Breast epithelium (tissue), 3 donors: Measurements from ENCODE around the gene USP32.

Experiments
- POLR2A ChIP-seq: fragments of 450-650 bp; IDR thresholded peaks from one replicate; pipeline ENCODE4 v1.6.1; 2016; ENCODE audit warnings: antibody characterized with exemption, mild to moderate bottlenecking, moderate library complexity
- TF ChIP-seq, protein P1 (sequence below), 3 donors: fragments of 450-650 bp; IDR thresholded peaks; one replicate each; pipeline ENCODE4 v1.5.1; 2016 to 2017; ENCODE audit warnings: antibody characterized with exemption in 3 of 3, mild to moderate bottlenecking in 3 of 3, moderate library complexity in 3 of 3

DNA sequence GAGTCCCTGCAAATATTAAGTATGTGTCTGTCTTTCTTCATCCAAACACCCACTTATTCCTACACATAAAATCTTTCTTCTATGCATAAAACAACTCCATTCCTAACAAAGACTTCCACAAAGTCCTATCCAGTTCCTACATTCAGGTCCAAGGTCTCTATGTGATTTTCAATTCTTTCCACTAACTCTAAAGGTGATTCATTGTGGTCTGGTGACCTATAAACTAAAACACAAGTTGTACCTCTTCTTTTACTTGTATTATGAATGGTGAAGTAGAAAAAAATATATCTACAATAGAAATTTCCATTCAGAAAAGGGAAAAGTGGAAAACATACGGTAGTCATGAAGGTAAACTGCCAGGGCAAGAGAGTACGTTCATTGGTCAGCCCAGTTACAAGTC lies 56.6 kb downstream of the USP32 start:
- TF ChIP-seq, protein P1, sequence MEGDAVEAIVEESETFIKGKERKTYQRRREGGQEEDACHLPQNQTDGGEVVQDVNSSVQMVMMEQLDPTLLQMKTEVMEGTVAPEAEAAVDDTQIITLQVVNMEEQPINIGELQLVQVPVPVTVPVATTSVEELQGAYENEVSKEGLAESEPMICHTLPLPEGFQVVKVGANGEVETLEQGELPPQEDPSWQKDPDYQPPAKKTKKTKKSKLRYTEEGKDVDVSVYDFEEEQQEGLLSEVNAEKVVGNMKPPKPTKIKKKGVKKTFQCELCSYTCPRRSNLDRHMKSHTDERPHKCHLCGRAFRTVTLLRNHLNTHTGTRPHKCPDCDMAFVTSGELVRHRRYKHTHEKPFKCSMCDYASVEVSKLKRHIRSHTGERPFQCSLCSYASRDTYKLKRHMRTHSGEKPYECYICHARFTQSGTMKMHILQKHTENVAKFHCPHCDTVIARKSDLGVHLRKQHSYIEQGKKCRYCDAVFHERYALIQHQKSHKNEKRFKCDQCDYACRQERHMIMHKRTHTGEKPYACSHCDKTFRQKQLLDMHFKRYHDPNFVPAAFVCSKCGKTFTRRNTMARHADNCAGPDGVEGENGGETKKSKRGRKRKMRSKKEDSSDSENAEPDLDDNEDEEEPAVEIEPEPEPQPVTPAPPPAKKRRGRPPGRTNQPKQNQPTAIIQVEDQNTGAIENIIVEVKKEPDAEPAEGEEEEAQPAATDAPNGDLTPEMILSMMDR (IDR thresholded peaks at IDR 0.05) = no peak
- TF ChIP-seq POLR2A = no peak
